ENCODE results near the gene CXCL13.

Gene CXCL13

DNA sequence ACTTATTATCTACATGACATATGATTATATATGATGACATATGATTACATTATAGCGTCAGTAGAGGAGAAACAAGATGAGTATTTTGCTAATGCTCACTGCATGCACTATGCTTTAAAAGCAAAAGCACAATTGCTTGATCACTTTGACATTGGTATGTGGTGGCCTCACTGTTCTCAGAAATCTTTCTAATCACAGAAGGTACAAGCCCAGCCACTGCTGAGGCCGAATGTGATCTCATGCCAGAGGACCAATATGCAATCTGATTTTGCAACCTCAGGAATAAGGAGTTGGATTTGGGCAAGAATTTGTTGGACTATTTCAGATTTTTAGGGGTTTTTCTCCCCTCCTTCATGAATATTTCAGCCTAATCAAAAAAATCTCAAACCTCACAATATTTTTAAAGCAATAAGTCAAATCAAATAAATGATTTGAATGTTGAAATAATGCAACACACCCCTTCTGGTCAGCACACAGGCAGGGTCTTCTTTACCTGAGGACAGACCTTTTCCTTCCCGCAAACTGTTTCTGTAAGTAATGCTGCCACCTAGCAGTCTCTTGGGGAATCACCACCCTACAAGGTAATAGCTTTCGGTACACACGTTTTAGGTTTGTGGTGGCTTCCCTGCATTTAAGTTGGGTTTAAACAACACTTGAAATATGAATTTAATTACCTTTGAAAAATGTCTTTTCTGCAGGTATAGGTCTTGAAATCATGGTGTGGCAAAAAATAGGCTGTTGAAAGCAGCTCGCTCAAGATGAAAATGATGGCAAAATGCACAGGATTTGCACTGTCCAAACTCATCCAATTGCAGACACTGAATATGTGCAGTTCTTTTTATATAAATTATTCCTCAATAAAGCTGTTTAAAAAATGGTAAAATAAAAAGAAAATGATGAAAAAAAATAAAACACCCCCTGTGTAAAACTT, 4.8 kb upstream of the CXCL13 start:
- Histone ChIP-seq H3K4me2 (ENCODE audit: low read length) (no peak overlapping the region), H3K9ac (no peak overlapping the region)
- TF ChIP-seq, protein P1, sequence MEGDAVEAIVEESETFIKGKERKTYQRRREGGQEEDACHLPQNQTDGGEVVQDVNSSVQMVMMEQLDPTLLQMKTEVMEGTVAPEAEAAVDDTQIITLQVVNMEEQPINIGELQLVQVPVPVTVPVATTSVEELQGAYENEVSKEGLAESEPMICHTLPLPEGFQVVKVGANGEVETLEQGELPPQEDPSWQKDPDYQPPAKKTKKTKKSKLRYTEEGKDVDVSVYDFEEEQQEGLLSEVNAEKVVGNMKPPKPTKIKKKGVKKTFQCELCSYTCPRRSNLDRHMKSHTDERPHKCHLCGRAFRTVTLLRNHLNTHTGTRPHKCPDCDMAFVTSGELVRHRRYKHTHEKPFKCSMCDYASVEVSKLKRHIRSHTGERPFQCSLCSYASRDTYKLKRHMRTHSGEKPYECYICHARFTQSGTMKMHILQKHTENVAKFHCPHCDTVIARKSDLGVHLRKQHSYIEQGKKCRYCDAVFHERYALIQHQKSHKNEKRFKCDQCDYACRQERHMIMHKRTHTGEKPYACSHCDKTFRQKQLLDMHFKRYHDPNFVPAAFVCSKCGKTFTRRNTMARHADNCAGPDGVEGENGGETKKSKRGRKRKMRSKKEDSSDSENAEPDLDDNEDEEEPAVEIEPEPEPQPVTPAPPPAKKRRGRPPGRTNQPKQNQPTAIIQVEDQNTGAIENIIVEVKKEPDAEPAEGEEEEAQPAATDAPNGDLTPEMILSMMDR (IDR thresholded peaks at IDR 0.05) = peak; percentile 30

DNA sequence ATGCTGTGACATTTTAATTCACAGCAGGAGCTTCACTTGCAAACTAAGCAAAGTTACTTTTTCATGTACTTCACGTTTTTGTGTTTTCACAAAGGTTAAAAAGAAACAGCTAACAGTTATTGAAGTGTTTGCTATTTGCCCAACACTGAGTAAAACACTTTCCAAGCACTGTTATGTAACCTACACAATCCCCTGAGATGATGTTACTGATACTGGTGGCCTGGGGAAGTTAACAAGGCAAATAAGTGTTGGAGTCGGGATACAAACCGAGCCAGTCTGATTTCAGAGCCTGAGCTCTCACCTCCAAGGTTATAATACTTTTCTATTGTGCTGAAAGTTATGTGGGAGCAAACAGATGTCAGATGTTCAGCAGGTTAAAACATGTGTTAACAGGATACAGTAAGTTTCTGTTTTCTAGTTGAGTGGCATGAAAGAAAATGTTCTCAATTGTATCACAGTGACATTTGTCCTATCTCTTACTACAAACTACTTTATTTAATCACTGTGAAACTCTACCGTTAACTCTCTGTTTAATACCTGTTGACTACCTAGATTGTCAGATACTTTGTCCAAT, 3.9 kb upstream of the CXCL13 start:
- TF ChIP-seq, protein P1 (IDR thresholded peaks at IDR 0.05) = no peak
- H3K9me3 ChIP-seq (ENCODE audit: control insufficient read depth, low read length) = no peaks in the 10 kb centered on the region

More for the DNA sequence above, 4.8 kb upstream of the CXCL13 start:
- no peak overlapping the region for H3K4me3 ChIP-seq (ENCODE audit: low read depth, low read length)
- no peaks in the 10 kb centered on the region for H3K9me3 ChIP-seq (ENCODE audit: control insufficient read depth, low read length)
- no peak overlapping the region for H3K27ac ChIP-seq
- H3K36me3 ChIP-seq (ENCODE audit: control insufficient read depth, insufficient read depth, low read length) = no peaks in the 10 kb centered on the region
- H3K79me2 ChIP-seq = no peaks in the 10 kb centered on the region
- H3K4me1 ChIP-seq = no peaks in the 10 kb centered on the region
- no peaks in the 10 kb centered on the region for H3K27me3 ChIP-seq (ENCODE audit: control insufficient read depth, insufficient read depth, low read length)
- H2AFZ ChIP-seq = no peak overlapping the region

DNA sequence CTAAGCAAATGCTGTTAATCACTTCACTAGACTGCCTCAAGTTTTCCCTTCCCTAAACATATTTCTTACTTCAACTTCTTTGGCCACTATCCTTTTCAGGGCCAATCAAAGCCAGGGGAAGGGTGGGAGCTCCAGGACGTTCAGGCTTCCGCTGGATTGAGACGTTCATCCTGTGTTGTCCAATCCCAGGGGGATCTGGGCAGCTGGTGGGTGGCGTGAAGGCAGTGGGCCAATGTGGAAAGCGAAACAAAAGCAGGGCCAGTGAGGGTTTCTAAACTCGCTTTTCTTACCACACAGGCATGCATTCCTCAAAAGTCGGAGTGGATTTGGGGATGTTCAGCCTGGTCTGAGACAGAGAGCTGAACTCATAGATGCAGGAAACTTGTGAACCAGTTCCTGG, 7.6 kb downstream of the CXCL13 start:
- H3K9me3 ChIP-seq (ENCODE audit: control insufficient read depth, low read length) = no peaks in the 10 kb centered on the region
- no peak overlapping the region for H3K9ac ChIP-seq
- H3K4me2 ChIP-seq (ENCODE audit: low read length) = no peak overlapping the region
- TF ChIP-seq, protein P1 (IDR thresholded peaks at IDR 0.05) = no peak
- no peaks in the 10 kb centered on the region for H3K4me1 ChIP-seq
- no peak overlapping the region for H2AFZ ChIP-seq
- no peaks in the 10 kb centered on the region for H3K27me3 ChIP-seq (ENCODE audit: control insufficient read depth, insufficient read depth, low read length)
- no peaks in the 10 kb centered on the region for H3K79me2 ChIP-seq
- H3K27ac ChIP-seq = no peak overlapping the region
- no peaks in the 10 kb centered on the region for H3K36me3 ChIP-seq (ENCODE audit: control insufficient read depth, insufficient read depth, low read length)
- no peak overlapping the region for H3K4me3 ChIP-seq (ENCODE audit: low read depth, low read length)

More for the DNA sequence above, 3.9 kb upstream of the CXCL13 start:
- H3K4me2 ChIP-seq (ENCODE audit: low read length) = no peak overlapping the region
- H3K27me3 ChIP-seq (ENCODE audit: control insufficient read depth, insufficient read depth, low read length) = no peaks in the 10 kb centered on the region
- H2AFZ ChIP-seq = no peak overlapping the region
- H3K27ac ChIP-seq = no peak overlapping the region
- no peaks in the 10 kb centered on the region for H3K4me1 ChIP-seq
- no peaks in the 10 kb centered on the region for H3K36me3 ChIP-seq (ENCODE audit: control insufficient read depth, insufficient read depth, low read length)
- no peak overlapping the region for H3K4me3 ChIP-seq (ENCODE audit: low read depth, low read length)
- no peak overlapping the region for H3K9ac ChIP-seq
- H3K79me2 ChIP-seq = no peaks in the 10 kb centered on the region

DNA sequence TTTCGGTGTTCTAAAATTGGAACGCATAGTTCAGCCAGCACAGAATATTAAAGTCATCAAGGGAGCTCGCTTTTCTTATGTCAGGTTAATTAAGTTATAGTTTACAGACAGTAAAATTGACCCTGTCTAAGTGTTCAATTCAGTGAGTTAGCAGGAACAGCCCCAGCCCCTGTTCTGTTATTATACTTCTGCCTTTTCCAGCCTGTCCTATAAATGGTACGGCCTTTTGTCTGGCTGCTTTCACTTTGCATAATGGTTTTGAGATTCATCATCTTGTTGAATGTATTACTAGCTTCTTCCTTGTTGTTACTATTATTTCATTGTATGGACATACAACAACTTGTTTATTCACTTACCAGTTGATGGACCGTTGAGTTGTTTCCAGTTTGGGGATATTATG, 9.5 kb downstream of the CXCL13 start:
- no peak overlapping the region for H3K9ac ChIP-seq
- no peak overlapping the region for H2AFZ ChIP-seq
- no peak overlapping the region for H3K4me3 ChIP-seq (ENCODE audit: low read depth, low read length)
- no peaks in the 10 kb centered on the region for H3K27me3 ChIP-seq (ENCODE audit: control insufficient read depth, insufficient read depth, low read length)
- no peak overlapping the region for H3K4me2 ChIP-seq (ENCODE audit: low read length)
- no peaks in the 10 kb centered on the region for H3K9me3 ChIP-seq (ENCODE audit: control insufficient read depth, low read length)
- no peaks in the 10 kb centered on the region for H3K79me2 ChIP-seq
- H3K36me3 ChIP-seq (ENCODE audit: control insufficient read depth, insufficient read depth, low read length) = no peaks in the 10 kb centered on the region
- TF ChIP-seq, protein P1 (IDR thresholded peaks at IDR 0.05) = no peak
- H3K27ac ChIP-seq = no peak overlapping the region
- H3K4me1 ChIP-seq = no peaks in the 10 kb centered on the region

Measured in parathyroid adenoma (tissue), 2 donors.